GM19238 (cell line): ENCODE data around the gene NOC4L.

Source experiments
- DNase-seq: peaks from one replicate; pipeline ENCODE4 v3.0.0; 2011; ENCODE audit warnings: low spot score; ENCODE audit not compliant: insufficient read length

The NOC4L gene

DNA sequence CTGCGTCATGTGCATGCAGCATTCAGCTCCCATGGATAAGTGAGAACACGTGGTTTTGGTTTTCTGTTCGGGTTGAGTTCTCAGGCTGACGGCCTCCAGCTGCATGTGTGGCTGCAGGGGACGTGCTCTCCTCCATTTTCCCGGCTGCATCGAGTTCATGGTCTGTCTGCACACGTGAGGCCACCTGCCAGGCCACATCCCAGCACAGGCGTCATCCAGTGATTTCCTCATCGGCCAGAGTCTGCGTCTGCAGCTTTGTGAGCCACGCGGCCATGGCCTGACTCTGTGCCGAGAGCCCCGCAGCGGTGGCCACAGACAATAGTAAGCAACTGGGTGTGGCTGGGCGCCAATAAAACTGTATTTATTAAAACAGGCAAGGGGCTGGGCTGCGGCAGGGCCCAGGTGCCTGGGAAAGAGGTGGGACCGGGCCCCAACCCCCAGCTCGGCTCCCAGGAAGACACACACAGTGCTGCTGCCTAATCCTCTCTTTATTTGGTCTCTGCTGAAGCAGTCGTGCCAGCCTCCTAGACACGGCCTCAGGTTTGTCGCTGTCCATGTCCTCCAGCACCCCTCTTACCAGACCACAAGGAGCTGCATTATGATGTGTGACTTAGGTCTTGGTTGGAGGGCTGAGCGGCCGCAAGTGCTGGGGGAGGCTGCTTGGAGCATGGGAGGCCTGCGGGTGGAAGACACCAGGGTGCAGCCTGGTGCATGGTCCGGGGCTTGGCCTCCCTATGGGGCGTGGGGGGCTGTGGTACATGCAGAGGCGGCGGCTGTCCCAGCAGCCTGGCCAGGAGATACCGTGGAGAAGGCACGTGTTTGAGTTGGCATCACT, 52.0 kb downstream of the NOC4L start:
- DNase-seq: no peak

DNA sequence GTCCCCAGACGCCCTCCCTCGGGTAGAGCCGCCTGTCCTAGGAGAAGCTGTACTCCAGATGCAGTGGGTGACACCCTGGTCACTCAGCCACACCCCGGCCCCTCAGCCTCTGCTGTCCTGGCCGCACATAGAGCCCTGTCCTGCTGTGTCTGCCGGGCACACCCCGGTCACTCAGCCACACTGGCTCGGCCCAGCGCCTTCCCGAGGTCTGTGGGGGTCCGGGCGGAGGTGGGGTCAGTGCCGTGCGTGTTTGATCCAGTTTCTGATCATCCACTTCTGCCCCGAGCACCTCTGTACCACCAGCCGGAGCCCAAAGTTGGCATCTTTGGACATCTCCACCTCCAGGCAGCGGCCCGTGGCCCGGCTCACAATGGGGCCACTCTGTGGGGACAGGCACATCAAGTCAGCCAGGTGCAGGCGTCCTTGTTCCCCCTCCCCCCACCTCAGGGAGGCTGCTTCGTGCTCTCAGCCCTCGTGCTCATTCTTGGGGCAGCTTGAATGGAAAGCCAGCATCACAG, 52.7 kb downstream of the NOC4L start:
- DNase-seq: no peak

DNA sequence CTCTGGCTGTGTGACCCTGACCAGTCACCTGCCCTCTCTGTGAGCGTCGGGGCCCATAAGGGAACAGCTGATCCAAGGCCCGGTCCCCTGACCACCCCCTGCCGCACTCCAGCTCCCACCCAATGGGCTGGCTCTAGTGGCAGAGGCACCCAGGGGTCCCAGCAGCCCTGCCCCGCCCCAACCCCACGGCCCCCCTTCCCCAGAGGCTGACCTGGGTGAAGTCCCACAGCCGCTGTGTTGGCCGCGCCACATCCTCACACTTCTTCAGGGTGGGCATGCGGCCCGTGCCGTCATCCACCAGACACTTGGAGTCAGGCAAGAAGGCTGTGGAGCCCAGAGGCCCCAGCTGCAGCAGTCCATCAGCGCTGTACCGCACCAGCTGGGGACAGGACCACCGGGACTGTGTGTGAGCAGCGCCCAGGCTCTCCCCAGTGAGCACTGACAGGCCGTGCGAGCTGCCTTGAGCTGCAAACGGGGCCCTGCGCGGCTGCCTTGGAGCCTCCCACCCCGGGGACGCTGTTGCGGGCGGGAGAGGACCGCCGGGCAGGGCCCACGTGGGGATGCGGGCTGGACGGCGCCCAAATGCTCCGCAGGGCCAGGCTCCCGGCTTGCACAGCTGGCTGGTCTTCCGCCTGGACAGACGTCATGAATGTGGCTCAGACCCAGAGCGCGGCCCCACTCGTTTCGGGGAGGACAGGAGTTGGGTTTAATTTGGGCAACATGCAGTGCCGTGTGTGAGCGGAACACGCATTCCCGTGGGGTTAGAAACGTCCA, 53.5 kb downstream of the NOC4L start:
- no peak for DNase-seq

DNA sequence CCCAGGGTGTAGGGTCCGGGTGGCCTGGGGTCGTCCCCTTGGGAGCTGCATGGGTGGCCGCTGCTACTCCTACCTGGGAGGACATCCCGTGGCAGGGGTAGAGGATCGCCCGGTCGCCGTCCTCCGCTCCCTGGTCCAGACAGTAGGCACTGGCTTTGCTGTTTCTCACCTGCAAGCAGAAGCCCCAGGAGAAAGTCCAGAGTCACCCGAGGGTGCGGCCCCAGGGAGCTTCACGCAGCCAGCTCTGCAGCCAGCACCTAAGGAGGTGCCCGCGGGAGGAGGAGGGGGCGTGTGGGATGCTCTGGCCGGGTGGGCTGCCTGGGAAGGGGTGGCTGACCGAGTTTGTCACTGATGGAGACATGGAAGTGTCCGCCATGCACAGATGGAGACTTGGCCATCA, 54.8 kb downstream of the NOC4L start:
- no peak for DNase-seq

DNA sequence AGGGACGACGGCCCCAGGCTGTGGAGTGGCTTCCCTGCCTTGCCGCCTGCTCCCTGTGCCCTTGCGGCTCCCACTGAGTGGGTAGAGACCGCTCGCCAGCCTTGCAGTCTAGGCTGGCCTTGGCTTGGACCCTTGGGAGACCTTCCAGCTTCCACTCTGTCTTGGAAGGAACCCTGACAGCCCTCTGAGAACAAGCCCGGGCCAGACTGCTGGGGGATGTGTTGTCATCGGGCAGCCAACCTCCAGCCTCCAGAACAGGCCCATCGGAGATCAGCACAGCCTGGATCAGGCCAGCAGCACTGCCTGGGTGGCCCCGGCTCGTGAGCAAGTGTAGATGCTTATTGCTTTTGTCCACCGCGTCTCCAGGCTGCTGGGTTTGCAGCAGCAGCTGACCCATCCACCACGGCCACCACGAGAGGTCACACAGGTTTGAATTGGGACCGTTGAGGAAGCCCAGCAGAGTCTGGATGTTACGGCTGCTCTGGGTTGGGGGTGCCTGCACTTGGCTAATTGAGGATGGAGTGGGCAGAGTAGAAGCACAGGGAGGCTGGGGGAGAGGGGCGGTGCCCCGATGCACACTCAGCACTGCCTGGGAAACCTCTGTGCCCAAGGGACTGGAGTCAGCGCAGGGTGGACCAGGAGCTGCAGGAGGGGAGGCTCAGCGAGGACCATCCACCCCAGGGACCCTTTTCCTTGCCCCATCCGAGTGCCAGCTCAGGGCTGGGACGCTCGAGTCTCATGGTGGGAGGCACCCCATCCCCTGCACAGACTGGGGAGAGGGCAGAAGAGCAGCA, 55.5 kb downstream of the NOC4L start:
- DNase-seq: no peak

DNA sequence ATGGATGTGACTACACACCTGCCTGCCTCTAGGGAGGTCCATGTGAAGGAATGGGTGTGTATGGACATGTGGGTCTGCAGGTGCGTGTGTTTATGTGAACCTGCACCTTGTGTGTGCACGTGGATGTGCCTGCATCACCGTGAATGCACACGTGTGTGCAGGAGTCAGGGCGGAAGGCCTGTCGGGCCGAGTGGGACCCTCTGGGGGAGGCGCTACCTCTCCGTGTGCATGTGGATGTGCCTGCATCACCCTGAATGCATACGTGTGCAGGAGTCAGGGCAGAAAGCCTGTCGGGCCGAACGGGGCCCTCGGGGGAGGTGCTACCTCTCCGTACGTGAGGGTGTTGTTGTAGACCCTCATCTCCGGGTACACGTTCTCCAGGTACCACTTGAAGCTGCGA, 56.5 kb downstream of the NOC4L start:
- no peak for DNase-seq

DNA sequence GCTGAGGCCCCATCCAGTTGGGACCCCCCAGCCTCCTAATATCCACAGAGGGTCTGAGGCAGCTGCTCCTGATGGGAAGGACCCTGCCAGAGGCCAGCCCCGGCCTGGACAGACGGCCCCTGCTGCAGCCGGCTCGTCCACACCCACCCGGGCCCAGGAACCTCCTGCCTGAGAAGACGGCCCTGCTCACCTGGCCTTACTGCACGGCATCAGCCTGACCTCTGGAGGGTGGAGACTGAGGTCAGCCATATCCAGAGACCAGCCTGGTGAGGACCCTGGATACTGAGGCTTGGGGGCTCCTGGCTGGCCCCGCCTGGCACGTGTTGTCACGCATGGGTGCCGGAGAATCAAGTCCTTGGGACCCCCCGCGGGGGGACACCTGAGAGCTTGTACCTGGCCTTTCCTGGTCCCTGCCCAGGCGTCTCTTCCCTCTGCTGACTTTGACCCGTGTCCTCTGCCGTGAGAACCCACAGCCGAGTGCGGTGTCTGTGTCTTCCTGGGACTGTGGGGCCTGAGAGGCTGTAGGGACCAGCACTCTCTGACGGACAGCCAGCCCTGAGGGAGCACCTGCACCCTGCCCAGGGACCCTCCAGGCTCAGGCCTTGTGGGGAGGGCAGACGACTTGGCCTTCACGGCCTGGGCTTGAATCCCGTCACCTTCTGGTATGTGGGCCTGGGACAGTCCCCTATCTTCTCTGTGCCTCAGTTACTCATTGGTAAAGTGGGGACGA, 57.3 kb downstream of the NOC4L start:
- DNase-seq: no peak
